ENCODE results near the gene VPS51. TPM values are rescaled to one million over a fixed set of nuclear protein-coding genes. Genes with fewer than 3 reads are reported as not detected.

The VPS51 gene
- total and polyA plus RNA-seq, 9 of the 15 experiments (the other 6 are each of a cell fraction or from before 2014, with no cell fraction given): 1.8 to 143 (median 46.8) TPM

- Histone ChIP-seq H3K4me1 (replicated peaks in 1 of 2; ENCODE audit: control insufficient read depth in 2 of 2, insufficient read depth in 2 of 2, low read length in 2 of 2) (peaks cover 29 to 66% of the 10 kb centered on the region in 2 experiments), H3K9me1 (ENCODE audit: control insufficient read depth, insufficient read depth, low read length) (no peaks in the 10 kb centered on the region), H3K27me3 (ENCODE audit: control insufficient read depth in 2 of 2, insufficient read depth in 2 of 2, low read length in 2 of 2) (no peaks in the 10 kb centered on the region), H3K9me3 (replicated peaks; ENCODE audit: control insufficient read depth, insufficient read depth, low read depth, low read length) (no peaks in the 10 kb centered on the region), H4K20me1 (replicated peaks; ENCODE audit: control insufficient read depth, insufficient read depth, low read length) (no peaks in the 10 kb centered on the region), H3K9ac (ENCODE audit: insufficient read depth in 1 of 2, low read depth in 2 of 2, low read length in 2 of 2) (peak overlapping the region; percentile 78 to 89), H3K4me2 (ENCODE audit: insufficient read depth, low read length) (peak overlapping the region; percentile 93), H2AFZ (ENCODE audit: low read depth, low read length) (peak overlapping the region; percentile 89), H3K36me3 (ENCODE audit: control insufficient read depth, insufficient read depth, low read length) (peaks cover 35% of the 10 kb centered on the region), H3K4me3 (peak overlapping the region; percentile 44), H3K27ac (ENCODE audit: extremely low read depth, low read depth, low read length) (peak overlapping the region; percentile 79), H3K79me2 (ENCODE audit: control insufficient read depth, insufficient read depth, low read length) (peaks cover 26% of the 10 kb centered on the region)
- 4% methylated on average over 49 of the region's 57 CpGs for WGBS (ENCODE audit: insufficient coverage, low coverage, missing lambda C conversion rate)
- peak; percentile 55 for FAIRE-seq
- ATAC-seq: peak; percentile 75
- POLR2A ChIA-PET: interaction anchor here (0.6 to 7.2 kb wide), 15 partner anchors 7 to 334 kb away, joined by 3 to 92 read pairs (median 4); partner anchors contain the start of genes CAPN1, CDC42EP2, FAU and GPHA2
- no TSS peak for BruUV-seq (replicated peaks)
- in situ Hi-C loops (cut with MboI): no loop called here
- intact Hi-C loops (cut with micrococcal nuclease): loop anchor here (5.0 to 10.0 kb wide), 3 partner anchors 202 to 265 kb away; partner anchors contain the start of gene CDC42EP2
- peak; percentile 64 to 82 (median 74) for DNase-seq (ENCODE audit: extremely low read depth in 1 of 4, low spot score in 3 of 4)
- CTCF ChIA-PET (ENCODE audit: low intra/inter-chr PET ratio): interaction anchor here (0.6 to 2.5 kb wide), 3 partner anchors 9 to 99 kb away, joined by 3 to 19 read pairs (median 5); partner anchors contain the start of genes ARL2, CAPN1, FAU and MRPL49
- TF ChIP-seq NCOR1 (IDR thresholded peaks at IDR 0.05) (peak; percentile 45), ZNF347 (CRISPR knock-in tag; IDR thresholded peaks at IDR 0.05; ENCODE audit: low read depth) (no peak), ZNF431 (CRISPR knock-in tag; IDR thresholded peaks at IDR 0.05) (no peak), CCNT2 (IDR thresholded peaks at IDR 0.05; ENCODE audit: borderline replicate concordance, extremely low read depth, insufficient read length, low read depth, low read length) (peak; percentile 88), TEAD4 (IDR thresholded peaks at IDR 0.05; ENCODE audit: low read length) (no peak), TEAD4 (CRISPR knock-in tag; IDR thresholded peaks at IDR 0.05; ENCODE audit: borderline replicate concordance) (no peak), CTCFL (IDR thresholded peaks at IDR 0.05; ENCODE audit: borderline replicate concordance, insufficient read depth, low read depth, low read length, poor library complexity, severe bottlenecking) (peak; percentile 96), RBM39 (optimal IDR thresholded peaks at IDR 0.05; ENCODE audit: low read depth, low read length) (peak; percentile 19), POLR2AphosphoS5 (IDR thresholded peaks at IDR 0.05; ENCODE audit: control insufficient read depth, insufficient read depth, low read depth, low read length) (no peak), ZNF174 (CRISPR knock-in tag; IDR thresholded peaks at IDR 0.05) (no peak), THAP12 (CRISPR knock-in tag; IDR thresholded peaks at IDR 0.05) (peak; percentile 35), PREB (CRISPR knock-in tag; IDR thresholded peaks at IDR 0.05) (0 out of 2 replicates have a peak, but pooled peaks have one; percentile 73), CBFA2T2 (conservative IDR thresholded peaks at IDR 0.05) (no peak)
Observed at GRCh38 chr11:65112546-65113360, 16.7 kb downstream of the VPS51 start.

All from K562 (cell line).